GM11168 (cell line): ENCODE results near the gene ADGRB2.

Experiments used
- in situ Hi-C: fragments of 300-500 bp; cut with MboI; formaldehyde crosslinking; loops from one replicate; pipeline ENCODE4 v1.12.0; 2022; ENCODE audit warnings: low sequenced_read_pairs; ENCODE audit not compliant: unreplicated experiment

The ADGRB2 gene

GRCh38 chr1:31707059-31707600 is 57.0 kb downstream of the ADGRB2 start:
- in situ Hi-C loops: loop anchor here (5.0 kb wide), 1 partner anchor 40 kb away; no protein-coding TSS in a partner anchor

GRCh38 chr1:31706384-31707058 is 57.6 kb downstream of the ADGRB2 start:
- in situ Hi-C loops: loop anchor here (5.0 kb wide), 1 partner anchor 39 kb away; no protein-coding TSS in a partner anchor

DNA sequence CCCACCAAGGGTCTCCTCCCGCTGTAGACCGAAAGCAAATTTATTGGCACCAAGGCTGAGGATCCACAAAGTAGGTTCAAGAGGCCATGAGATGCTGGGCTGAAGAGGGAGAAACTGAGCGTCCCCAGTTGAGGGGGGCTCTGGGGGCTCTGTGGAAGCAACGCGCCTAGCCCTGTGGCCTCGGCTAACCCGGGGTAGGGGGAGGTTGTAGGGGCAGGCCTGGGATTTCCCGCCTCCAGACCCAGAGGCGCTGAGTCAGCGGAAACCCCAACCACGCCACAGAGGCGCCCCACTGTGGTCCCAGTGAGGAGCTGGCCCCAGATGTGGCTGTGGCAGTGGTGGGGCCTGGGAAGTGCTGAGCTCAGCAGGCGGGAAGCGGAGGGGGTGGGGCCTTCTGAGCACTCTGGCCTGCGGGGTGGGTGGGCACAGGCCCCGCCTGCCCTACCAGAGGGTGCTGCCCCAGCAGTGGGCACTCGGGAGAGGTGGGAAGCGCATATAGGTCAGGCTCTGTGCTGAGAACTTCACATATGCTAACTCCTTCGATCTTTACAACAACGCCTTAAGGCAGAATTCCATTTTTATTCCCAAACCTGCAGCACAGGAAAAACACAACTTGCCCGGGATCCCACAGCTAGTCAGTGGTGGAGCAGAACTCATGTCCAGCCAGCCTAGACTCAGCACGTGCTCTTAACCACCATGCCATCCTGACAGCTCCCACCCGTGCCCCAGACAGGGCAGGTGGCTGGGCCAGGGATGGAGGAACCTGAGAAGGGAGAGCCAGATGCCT is 58.9 kb downstream of the ADGRB2 start:
- in situ Hi-C loops: loop anchor here (5.0 kb wide), 1 partner anchor 38 kb away; no protein-coding TSS in a partner anchor

DNA sequence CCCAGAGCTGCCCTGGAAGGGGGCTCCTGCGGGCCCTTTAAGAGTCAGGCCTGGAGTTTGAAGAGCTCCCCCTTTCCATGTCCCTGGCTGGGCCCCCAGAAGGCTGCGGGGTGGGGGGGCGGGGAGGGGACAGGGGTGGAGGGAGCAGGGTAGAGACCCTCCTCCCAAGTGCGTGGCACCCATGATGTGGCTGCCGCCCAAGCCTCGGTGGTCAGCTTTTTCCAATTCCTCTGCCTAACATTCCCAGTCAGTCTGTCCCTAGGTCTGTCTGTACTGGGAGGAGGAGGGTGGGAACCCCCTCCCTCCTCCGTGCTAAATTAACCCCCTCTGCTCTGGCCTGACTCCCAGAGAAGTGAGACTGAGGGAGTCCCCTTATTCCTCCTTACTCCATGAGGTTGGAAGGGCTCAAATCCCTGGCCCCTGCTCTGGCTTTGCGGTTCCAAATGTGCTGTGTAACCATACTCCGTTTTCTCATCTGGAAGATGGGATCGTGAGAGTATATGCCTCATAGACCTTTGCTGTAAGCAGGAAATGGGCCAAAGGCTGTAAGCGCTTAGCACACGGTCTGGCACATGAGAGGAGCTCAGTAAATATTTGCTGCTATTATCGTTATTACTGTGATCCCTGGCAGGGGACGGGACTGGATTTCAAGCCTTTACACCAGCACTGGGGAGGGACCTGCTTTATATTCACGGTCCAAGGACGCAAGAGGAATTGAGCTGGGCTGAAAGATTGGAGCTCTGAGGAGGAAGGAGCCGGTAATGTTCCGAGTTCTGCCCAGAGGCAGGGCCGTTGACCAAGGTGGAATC is 59.7 kb downstream of the ADGRB2 start:
- in situ Hi-C loops: loop anchor here (5.0 kb wide), 1 partner anchor 37 kb away; no protein-coding TSS in a partner anchor

DNA sequence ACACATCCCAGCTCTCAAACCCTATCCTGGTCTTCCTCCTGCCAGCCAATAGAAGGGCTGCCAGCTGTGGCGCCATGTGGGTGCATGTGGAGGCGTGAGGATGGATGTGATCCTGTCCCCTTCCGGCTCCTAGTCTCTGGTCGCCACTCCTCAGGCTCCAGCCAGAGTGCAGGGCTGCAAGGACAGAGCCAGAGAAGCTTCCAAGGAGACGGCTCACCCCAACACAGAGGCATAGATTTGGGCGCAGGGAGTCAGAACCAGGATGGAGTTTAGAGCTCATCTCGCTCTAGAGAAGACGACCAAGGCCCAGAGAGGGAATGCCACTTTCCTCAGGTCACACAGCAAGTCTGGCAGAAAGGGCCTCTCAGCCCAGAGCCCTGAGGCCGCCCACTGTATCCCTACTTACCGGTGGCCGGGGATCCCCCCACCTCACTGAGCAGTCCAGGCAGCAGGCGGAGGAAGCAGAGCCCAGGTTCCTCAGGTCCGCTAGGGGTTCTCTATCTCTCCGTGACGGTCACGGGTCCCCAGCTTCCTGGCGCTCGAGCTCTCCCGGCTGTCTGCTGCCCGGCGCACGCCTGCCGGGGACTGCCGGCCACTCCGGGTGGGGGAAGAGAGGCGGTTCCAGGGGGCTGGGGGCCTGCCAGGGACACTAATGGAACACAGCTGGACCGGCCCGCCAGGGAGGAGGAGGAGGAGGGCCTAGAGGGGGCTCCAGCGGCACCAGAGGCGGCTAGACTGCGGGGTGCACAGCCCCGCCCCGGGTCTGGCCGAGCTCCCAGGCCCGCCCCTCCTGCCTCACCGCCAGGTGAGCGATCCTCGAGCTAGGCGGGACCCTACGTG is 60.5 kb downstream of the ADGRB2 start, which contains the start of gene COL16A1:
Gene COL16A1, minus strand, starts transcription at position 587 of the 840 bp plus-strand sequence. CDS start 1,824 bp downstream, outside the sequence.
- in situ Hi-C loops: no loop called here

GRCh38 chr1:31702836-31703404 is 61.2 kb downstream of the ADGRB2 start:
- in situ Hi-C loops: no loop called here

- in situ Hi-C loops: no loop called here
Observed at GRCh38 chr1:31701091-31701736, 62.9 kb downstream of the ADGRB2 start.

- in situ Hi-C loops: no loop called here
Observed at GRCh38 chr1:31700468-31701090, 63.6 kb downstream of the ADGRB2 start.

DNA sequence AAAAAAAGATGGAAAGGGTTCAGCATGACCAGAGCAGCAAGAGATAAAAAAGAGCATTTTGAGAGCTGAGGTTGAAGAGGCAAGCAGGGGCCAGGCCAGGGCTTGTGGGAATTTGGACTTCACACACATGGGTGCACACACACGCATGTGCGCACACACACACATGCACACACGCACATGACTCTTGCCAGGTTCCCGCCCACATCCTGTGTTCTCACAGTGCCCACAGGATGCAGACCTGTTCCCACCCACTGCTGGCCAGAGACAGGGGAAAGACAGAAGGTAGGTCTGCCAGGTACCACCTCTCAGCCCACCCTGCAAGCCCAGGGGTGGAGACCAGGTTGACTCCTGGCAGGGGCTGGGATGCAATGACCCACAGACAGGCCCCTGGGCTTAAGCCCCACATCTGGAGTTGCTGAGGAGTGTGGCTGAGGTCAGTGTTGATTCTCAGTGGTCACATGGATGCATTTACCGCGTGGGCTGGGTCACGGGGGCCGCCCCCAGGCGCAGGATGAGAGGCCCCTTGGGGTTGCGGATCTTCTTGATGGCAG is 64.7 kb downstream of the ADGRB2 start:
- in situ Hi-C loops: no loop called here

DNA sequence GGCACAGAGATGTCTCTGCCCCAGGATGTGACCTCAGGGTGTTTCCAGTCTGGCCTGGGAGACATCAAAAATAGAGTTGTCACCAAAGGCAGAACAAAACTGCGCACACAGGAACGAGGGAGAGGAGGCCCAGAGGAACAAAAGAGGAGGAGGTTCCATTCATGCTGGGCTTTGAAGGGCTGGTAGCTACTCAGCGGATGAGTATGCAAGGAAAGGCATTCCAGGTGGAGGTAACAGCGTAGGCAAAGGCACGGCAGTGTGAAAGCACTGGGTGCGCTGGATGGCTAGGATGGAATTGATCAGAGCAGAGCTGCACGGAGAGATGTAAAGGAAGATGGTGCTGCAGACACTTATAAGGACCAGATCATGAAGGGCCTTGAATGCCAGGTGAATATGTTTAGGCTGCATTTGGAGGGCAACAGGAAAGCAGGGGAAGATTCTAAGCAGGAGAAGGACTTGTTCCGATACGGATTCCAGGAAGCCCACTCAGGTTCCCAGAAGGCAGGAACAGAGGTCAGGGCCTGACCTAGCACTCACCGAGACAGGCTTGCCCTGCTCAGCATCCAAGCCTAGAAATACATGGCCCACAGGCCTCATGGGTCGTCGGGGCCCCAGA is 66.7 kb downstream of the ADGRB2 start:
- in situ Hi-C loops: no loop called here

- in situ Hi-C loops: no loop called here
Observed at GRCh38 chr1:31696242-31696641, 67.9 kb downstream of the ADGRB2 start.

GRCh38 chr1:31695327-31695726 is 68.8 kb downstream of the ADGRB2 start:
- in situ Hi-C loops: no loop called here

- in situ Hi-C loops: no loop called here
Observed at GRCh38 chr1:31694964-31695313, 69.2 kb downstream of the ADGRB2 start.

DNA sequence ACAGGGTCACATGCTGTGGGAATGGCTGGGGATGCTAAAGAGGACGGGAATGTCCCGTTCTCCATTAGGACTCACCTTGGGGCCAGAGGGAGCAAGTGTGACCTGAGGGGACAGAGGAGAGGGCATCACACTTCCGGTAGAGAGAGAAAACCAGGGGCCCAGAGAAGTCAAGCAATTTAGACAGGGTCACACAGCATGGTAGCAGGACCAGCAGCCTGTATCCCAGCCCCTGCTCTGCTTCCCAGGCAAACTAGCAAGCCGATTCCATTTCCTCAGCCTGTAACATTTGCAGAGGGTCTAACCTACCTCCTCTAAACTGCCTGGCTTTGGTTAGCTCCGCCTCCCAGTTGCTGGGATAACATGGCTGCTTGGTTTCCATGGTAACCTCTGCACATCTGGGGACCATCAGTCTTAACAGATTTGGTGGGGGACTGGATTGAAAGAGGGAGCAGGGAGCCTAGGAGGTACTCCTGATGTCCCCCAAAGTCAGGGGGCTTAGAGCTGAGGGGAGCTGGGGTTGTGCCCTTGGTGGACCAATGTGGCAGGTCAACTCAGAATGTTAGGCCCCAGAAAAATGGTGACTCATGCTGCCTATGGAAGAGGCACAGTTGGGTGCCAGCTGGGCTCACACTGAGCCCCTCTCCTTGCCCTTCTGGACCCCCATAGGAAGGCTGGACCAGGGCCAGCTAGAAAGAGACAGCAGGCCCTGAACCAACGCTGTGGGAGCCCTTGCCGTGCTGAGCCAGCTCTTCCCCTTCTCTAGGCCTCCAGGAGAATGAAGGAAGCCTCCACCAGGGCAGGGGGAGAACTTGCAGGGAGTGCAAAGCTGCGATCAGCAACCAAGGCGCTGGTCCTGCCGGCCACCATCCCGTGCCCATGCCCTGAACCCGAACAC is 69.8 kb downstream of the ADGRB2 start:
- in situ Hi-C loops: no loop called here

DNA sequence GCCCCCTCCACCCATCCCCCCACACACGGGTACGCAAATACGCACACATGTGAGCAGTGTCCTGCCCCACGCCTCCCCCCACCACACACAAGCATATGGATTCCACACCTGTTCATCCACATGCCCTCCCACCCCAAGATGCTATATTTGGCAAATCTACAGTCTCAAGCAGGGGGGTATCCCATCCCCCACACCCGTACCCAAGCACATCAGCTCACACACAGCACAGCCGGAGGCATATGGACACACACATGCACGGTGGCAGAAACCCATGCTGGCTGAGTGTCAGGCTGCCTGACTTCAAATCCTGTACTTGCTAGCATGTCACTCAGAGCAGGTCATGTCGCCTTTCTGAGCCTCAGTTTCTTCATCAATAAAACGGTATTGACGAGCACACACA is 70.9 kb downstream of the ADGRB2 start:
- in situ Hi-C loops: no loop called here

DNA sequence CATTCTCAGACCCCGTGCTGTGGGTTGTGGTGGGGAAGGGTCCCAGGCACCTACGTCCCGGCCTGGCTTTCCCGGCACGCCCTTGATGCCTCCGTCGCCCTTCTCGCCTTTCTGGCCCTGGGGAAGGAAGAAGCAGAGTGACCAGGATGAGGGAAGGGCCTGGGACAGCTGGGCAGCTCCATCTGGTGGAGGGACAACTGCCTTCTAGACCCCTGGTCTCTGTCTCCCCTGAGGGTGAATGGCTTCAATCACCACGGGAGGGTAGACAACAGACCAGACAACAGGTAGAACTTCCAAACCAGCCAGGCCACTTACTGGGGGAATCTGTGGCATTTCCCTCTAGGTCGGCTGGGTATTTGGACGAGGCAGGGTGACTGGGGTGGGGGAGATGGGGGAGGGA is 72.2 kb downstream of the ADGRB2 start:
- in situ Hi-C loops: no loop called here

DNA sequence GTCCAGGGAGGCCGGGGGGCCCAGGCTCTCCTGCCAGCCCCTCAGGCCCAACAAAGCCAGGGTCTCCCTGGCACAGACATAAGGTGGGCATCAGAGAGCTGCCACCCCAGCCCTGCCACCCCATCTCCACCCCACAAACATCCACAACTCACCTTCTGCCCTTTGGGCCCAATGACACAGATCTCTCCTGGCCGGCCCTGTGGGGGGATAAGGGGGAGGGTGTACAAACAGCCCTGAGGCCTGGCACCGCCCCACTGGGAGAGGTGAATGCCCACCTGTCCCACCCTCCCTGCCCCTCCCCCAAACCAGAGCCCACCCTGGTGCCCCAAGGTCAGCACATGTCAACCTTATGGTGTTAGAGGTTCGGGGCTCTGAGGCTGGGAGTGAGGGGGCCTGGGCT is 72.7 kb downstream of the ADGRB2 start:
- in situ Hi-C loops: no loop called here
